ENCODE measurements around the gene GDF2.

GDF2 gene

GRCh38 chr10:47322300-47323061, at the start of gene GDF2:
Gene GDF2 (plus strand): TSS chr10:47322454. CDS start chr10:47322669, 215 bp downstream.
- no peak for DNase-seq (ENCODE audit: low read depth, low spot score)
- ChIA-PET CTCF (interaction anchor here (1.4 to 4.9 kb wide), 4 partner anchors 9 to 298 kb away, joined by 3 to 48 read pairs (median 6); no protein-coding TSS in a partner anchor), POLR2A (no interaction called here)
- TF ChIP-seq CTCF (IDR thresholded peaks at IDR 0.05; ENCODE audit: insufficient read depth, low read length, missing control alignments) = no peak
- no peak within 1 kb of the TSS for H3K4me3 ChIP-seq (ENCODE audit: low read depth, low read length)

DNA sequence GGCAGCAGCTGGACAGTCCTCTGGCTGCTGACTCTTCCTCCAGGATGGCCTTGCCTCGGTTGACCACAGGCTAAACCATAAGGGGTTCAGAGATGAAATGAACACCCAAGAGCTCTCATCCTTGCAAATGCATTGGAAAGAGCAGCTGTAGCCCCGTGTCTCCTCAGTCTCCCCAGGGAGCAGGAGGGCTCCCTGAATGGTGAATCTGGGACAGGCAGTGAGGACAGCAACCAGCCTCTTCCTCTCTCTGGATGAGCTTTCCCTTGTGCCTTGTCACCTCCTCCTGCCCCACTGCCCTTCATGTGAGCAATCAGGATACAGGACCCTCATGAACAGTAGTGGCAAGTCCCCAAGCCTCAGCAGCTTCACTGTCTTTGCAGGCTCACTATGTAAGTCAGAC, 46.2 kb upstream of the GDF2 start:
- no peak overlapping the region for H3K4me3 ChIP-seq (ENCODE audit: low read depth, low read length)
- ChIA-PET POLR2A (no interaction called here), CTCF (no interaction called here)
- TF ChIP-seq CTCF (IDR thresholded peaks at IDR 0.05; ENCODE audit: insufficient read depth, low read length, missing control alignments) = no peak
- DNase-seq (ENCODE audit: low read depth, low spot score) = no peak

- POLR2A ChIA-PET = no interaction called here
- no peak for TF ChIP-seq CTCF (IDR thresholded peaks at IDR 0.05; ENCODE audit: insufficient read depth, low read length, missing control alignments)
- CTCF ChIA-PET = no interaction called here
- DNase-seq (ENCODE audit: low read depth, low spot score) = no peak
- H3K4me3 ChIP-seq (ENCODE audit: low read depth, low read length) = no peak overlapping the region
Measured at GRCh38 chr10:47276576-47277351, 45.5 kb upstream of the GDF2 start.

DNA sequence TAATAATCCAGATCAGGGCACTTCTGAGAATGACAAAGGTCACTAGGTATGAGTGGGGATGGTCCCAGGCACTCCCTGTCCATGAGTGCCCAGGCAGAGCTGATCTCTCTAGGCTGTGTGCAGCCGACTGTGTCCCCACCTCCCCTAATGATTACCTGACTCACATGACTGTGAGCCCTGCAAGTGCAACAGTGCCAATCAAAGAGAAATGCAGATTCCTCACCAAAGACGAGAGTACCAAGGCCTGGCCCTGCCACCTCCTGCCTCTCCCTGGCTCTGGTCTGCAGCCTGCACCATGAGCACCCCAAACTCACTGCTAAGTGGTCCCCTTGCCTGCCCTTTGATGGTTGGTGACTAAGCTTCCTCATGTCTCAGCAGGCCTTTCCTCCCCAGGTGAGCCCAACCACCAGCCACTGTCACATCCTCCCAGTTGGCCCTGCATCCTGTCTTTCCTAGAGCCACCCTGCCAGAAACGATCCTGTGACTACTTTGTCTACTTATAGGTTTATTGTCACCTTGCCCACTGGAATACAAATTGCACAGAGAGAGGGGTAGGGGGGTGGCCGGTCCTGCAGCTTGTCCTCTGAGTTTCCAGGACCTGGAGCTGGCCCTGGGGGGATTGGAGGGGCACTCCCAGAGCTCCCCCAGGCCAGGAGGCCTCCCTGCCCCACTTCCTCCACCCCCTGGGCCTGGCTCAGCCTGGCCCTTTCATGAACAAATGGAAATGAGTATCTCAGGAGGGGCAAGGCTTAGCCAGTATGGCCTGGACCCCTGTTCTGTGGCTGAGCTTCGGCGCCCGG, 44.7 kb upstream of the GDF2 start:
- no peak for TF ChIP-seq CTCF (IDR thresholded peaks at IDR 0.05; ENCODE audit: insufficient read depth, low read length, missing control alignments)
- ChIA-PET POLR2A (no interaction called here), CTCF (no interaction called here)
- no peak for DNase-seq (ENCODE audit: low read depth, low spot score)
- H3K4me3 ChIP-seq (ENCODE audit: low read depth, low read length) = no peak overlapping the region

DNA sequence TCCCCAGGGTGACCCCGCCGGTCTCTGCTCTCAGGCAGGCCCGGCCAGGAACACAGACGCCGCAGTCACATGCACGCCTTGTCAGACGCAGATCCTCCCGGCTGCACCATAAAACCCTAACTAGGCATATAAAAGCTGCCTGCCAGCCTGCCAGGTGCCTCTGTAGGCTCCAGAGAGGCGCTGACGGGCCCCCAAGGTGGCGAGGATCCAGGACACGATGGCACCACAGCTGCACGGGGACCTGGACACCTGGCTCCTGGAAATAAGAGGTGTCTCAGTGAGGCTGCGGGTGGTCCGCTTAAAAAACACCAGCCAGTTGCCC, 44.1 kb upstream of the GDF2 start:
- ChIA-PET POLR2A (no interaction called here), CTCF (no interaction called here)
- no peak for DNase-seq (ENCODE audit: low read depth, low spot score)
- no peak overlapping the region for H3K4me3 ChIP-seq (ENCODE audit: low read depth, low read length)
- no peak for TF ChIP-seq CTCF (IDR thresholded peaks at IDR 0.05; ENCODE audit: insufficient read depth, low read length, missing control alignments)

GRCh38 chr10:47278720-47279119, 43.5 kb upstream of the GDF2 start:
- TF ChIP-seq CTCF (IDR thresholded peaks at IDR 0.05; ENCODE audit: insufficient read depth, low read length, missing control alignments) = no peak
- CTCF ChIA-PET = interaction anchor here (2.0 kb wide), 1 partner anchor 33 kb away, joined by 6 read pairs; no protein-coding TSS in a partner anchor
- POLR2A ChIA-PET = no interaction called here
- DNase-seq (ENCODE audit: low read depth, low spot score) = no peak
- no peak overlapping the region for H3K4me3 ChIP-seq (ENCODE audit: low read depth, low read length)

Measured in AG04449 (cell line).